Smooth muscle cell (in vitro differentiated cells): ENCODE data around the gene ACBD5. TPM values are rescaled to one million over a fixed set of nuclear protein-coding genes. Genes with fewer than 3 reads are reported as not detected.
"Not testable (repeated sequence)": the region's sequence is repeated elsewhere in the genome, so short reads cannot be mapped to it uniquely, and the experiment has no call there.

Source experiments
- DNase-seq: peaks from one replicate; lab custom pipeline; 2025; ENCODE audit not compliant: unreplicated experiment; lab: John Stamatoyannopoulos, UW
- H2AFZ ChIP-seq: fragments of 200-600 bp; sonication (generic); 2 replicates; pipeline ENCODE4 v1.6.0; 2016; ENCODE audit warnings: antibody characterized with exemption, low read depth, mild to moderate bottlenecking
- H3F3A ChIP-seq: fragments of 200-600 bp; sonication (generic); 2 replicates; pipeline ENCODE4 v1.6.0; 2017; ENCODE audit warnings: antibody characterized with exemption, low read depth
- H3K27ac ChIP-seq: fragments of 200-600 bp; sonication (generic); 2 replicates; pipeline ENCODE4 v1.5.1; 2016; ENCODE audit warnings: low read depth, mild to moderate bottlenecking
- H3K27me3 ChIP-seq: fragments of 200-600 bp; sonication (generic); 2 replicates; pipeline ENCODE4 v1.6.1; 2016; ENCODE audit warnings: low read depth, mild to moderate bottlenecking
- H3K36me3 ChIP-seq: fragments of 200-600 bp; sonication (generic); 2 replicates; pipeline ENCODE4 v1.5.1; 2016; ENCODE audit warnings: low read depth
- H3K4me1 ChIP-seq: fragments of 200-600 bp; sonication (generic); 2 replicates; pipeline ENCODE4 v1.5.1; 2016; ENCODE audit warnings: low read depth
- H3K4me2 ChIP-seq: fragments of 200-600 bp; sonication (generic); 2 replicates; pipeline ENCODE4 v1.6.0; 2016; ENCODE audit warnings: mild to moderate bottlenecking
- H3K4me3 ChIP-seq: fragments of 200-600 bp; sonication (generic); 2 replicates; pipeline ENCODE4 v1.5.1; 2016; ENCODE audit warnings: mild to moderate bottlenecking
- H3K79me2 ChIP-seq: fragments of 200-600 bp; sonication (generic); 2 replicates; pipeline ENCODE4 v1.6.0; 2016; ENCODE audit warnings: low read depth, mild to moderate bottlenecking
- H3K9ac ChIP-seq: fragments of 200-600 bp; sonication (generic); 2 replicates; pipeline ENCODE4 v1.6.0; 2016; ENCODE audit warnings: low read depth
- H3K9me3 ChIP-seq: fragments of 200-600 bp; sonication (generic); replicated peaks from 2 replicates; pipeline ENCODE4 v1.5.1; 2016; ENCODE audit warnings: low read depth
- H4K20me1 ChIP-seq: fragments of 200-600 bp; sonication (generic); 2 replicates; pipeline ENCODE4 v1.6.0; 2016; ENCODE audit warnings: low read depth
- WGBS: methylation state at CpG from one replicate; pipeline ENCODE4 v1.1.7; 2016; ENCODE audit warnings: low lambda C conversion rate; 5-methylcytosine and 5-hydroxymethylcytosine counted together
- polyA plus RNA-seq: library from polyadenylated mRNA; unstranded; fragments of >200 nt; fragmentation: Nextera tagmentation; extraction: Ambion mirVana; gene quantifications from 2 replicates; pipeline ENCODE4 v1.2.1, GENCODE V29; 2016
- total RNA-seq: library from RNA; depleted of rRNA; stranded (reverse); fragments of >200 nt; gene quantifications from 2 replicates; pipeline ENCODE4 v1.2.3, GENCODE V29; 2014
- TF ChIP-seq, protein P1 (sequence below): fragments of 200-600 bp; sonication (generic); IDR thresholded peaks from 2 replicates; pipeline ENCODE4 v1.5.1; 2017; ENCODE audit warnings: borderline replicate concordance, mild to moderate bottlenecking, antibody characterized with exemption; ENCODE audit not compliant: insufficient read depth, poor library complexity, severe bottlenecking

The ACBD5 gene
- total and polyA plus RNA-seq, 2 experiments from 2014 or later: 14.7 to 18.7 TPM

DNA sequence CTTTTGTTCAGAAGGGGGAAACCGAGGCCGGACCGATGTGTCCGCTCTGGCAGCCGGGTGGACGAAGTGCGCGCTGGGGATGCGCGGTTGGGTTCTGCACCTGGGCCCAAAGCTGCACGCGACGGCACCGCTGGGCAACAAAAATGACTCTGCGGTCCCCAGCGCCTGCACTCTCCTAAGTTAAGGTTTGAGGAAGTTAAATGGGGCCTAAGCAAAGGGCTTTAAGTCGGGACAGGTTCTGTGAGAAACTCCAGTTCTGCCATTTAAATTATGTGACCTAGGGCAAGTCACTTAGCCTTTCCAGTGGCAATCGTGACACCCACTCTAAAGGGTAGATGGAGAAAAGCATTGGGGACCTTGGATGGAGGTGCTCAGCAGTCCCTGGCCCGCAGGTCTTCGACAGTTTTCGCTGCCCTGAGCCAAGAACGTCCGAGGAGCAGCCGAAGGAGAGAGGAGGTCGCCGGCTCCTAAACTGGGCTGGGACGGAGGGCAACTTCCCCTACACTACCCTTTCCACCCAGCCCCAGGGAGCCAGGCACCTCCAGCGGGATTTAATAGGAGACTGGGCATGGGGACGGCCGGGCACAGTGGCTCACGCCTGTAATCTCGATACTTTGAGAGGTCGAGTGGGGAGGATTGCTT, 534 bp upstream of the ACBD5 start:
- DNase-seq: no peak
- peaks cover 21% of the 10 kb centered on the region for H3K79me2 ChIP-seq
- WGBS: 2% methylated on average over 33 of the region's 33 CpGs

DNA sequence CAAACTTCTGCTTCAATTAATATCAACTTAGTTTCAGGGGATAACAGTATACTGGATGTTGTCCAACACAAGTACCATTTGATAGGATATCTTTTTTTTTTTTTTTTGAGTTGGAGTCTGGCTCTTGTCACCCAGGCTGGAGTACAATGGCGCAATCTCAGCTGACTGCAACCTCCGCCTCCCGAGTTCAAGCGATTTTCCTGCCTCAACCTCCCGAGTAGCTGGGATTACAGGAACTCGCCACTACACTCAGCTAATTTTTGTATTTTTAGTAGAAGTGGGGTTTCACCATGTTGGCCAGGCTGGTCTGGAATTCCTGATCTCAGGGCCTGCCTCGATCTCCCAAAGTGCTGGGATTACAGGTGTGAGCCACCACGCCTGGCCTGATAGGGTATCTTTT, 3.1 kb downstream of the ACBD5 start:
- 87% methylated on average over 8 of the region's 8 CpGs for WGBS
- H3F3A ChIP-seq, H3K9me3 ChIP-seq, H3K27ac ChIP-seq, H3K9ac ChIP-seq, H3K27me3 ChIP-seq, H3K4me3 ChIP-seq, H3K4me2 ChIP-seq, DNase-seq, H4K20me1 ChIP-seq, H3K36me3 ChIP-seq, H3K4me1 ChIP-seq, H2AFZ ChIP-seq: not testable (repeated sequence)
- peaks cover 26% of the 10 kb centered on the region for H3K79me2 ChIP-seq

More for the DNA sequence above, 534 bp upstream of the ACBD5 start:
- H2AFZ ChIP-seq: peak overlapping the region; percentile 96
- peaks cover 13% of the 10 kb centered on the region for H3K4me1 ChIP-seq
- H3K27me3 ChIP-seq: no peaks in the 10 kb centered on the region
- no peaks in the 10 kb centered on the region for H4K20me1 ChIP-seq
- peak overlapping the region; percentile 92 for H3K4me2 ChIP-seq
- no peaks in the 10 kb centered on the region for H3K36me3 ChIP-seq
- H3K9me3 ChIP-seq: no peaks in the 10 kb centered on the region
- H3K27ac ChIP-seq: peak overlapping the region; percentile 80
- H3F3A ChIP-seq: peaks cover 7% of the 10 kb centered on the region
- TF ChIP-seq, protein P1, sequence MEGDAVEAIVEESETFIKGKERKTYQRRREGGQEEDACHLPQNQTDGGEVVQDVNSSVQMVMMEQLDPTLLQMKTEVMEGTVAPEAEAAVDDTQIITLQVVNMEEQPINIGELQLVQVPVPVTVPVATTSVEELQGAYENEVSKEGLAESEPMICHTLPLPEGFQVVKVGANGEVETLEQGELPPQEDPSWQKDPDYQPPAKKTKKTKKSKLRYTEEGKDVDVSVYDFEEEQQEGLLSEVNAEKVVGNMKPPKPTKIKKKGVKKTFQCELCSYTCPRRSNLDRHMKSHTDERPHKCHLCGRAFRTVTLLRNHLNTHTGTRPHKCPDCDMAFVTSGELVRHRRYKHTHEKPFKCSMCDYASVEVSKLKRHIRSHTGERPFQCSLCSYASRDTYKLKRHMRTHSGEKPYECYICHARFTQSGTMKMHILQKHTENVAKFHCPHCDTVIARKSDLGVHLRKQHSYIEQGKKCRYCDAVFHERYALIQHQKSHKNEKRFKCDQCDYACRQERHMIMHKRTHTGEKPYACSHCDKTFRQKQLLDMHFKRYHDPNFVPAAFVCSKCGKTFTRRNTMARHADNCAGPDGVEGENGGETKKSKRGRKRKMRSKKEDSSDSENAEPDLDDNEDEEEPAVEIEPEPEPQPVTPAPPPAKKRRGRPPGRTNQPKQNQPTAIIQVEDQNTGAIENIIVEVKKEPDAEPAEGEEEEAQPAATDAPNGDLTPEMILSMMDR: no peak
- H3K9ac ChIP-seq: peak overlapping the region; percentile 51
- H3K4me3 ChIP-seq: peak overlapping the region; percentile 67

DNA sequence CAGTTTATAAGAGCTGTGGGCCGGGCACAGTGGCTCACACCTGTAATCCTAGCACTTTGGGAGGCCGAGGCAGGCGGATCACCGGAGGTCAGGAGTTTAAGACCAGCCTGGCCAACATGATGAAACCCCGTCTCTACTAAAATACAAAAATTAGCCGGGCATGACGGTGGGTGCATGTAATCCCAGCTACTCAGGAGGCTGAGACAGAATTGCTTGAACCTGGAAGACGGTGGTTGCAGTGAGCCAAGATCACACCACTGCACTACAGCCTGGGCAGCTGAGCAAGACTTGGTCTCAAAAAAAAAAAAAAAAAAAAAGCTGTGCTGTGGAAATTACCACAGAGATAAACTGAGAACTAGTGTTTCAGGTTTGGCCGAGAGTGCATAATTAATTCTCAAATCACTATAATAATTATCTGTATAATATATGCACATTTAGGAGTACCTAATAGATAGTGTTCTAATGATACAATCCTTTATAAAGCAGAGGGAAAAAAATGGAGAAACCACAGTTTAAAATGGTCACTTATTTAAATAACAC, 3.9 kb downstream of the ACBD5 start:
- not testable (repeated sequence) for H3K9me3 ChIP-seq, H3K4me3 ChIP-seq
- H3K79me2 ChIP-seq: peaks cover 26% of the 10 kb centered on the region

DNA sequence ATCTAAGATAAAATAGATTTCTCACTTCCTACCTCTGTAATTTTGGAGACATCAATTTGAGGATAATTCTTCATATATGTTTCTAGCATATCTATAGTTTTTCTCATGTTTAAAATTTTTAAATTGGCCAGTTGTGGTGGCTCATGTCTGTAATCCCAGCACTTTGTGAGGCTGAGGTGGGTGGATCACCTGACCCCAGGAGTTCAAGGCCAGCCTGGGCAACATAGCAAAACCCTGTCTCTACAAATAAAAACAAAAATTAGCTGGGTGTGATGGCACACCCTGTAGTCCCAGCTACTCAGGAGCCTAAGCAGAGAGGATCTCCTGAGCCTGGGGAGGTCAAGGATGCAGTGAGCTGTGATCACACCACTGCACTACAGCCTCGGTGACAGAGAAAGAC, 4.9 kb downstream of the ACBD5 start:
- H3K36me3 ChIP-seq: peaks cover 6% of the 10 kb centered on the region
- no peak for DNase-seq
- H3K4me1 ChIP-seq: peaks cover 7% of the 10 kb centered on the region
- no peaks in the 10 kb centered on the region for H3K27me3 ChIP-seq
- no peak overlapping the region for H3K27ac ChIP-seq
- no peak overlapping the region for H3K4me2 ChIP-seq
- H3K79me2 ChIP-seq: peaks cover 26% of the 10 kb centered on the region
- no peak overlapping the region for H3K4me3 ChIP-seq
- H4K20me1 ChIP-seq: peaks cover 3% of the 10 kb centered on the region
- peaks cover under 1% of the 10 kb centered on the region for H3F3A ChIP-seq
- H3K9me3 ChIP-seq: no peaks in the 10 kb centered on the region
- no peak overlapping the region for H2AFZ ChIP-seq
- 93% methylated on average over 1 of the region's 1 CpG for WGBS
- no peak overlapping the region for H3K9ac ChIP-seq
- TF ChIP-seq, protein P1: no peak

More for the DNA sequence above, 3.9 kb downstream of the ACBD5 start:
- not testable (repeated sequence) for H3K4me1 ChIP-seq, H3K27me3 ChIP-seq, H3K4me2 ChIP-seq, DNase-seq, H4K20me1 ChIP-seq, H3K27ac ChIP-seq, H3K36me3 ChIP-seq, H3F3A ChIP-seq, H3K9ac ChIP-seq, H2AFZ ChIP-seq
- WGBS: 81% methylated on average over 9 of the region's 9 CpGs
